Panc1 (cell line): ENCODE measurements around the gene EPHA3. TPM values are rescaled to one million over a fixed set of nuclear protein-coding genes. Genes with fewer than 3 reads are reported as not detected.

Source experiments
- ATAC-seq: fragments of 200-7000 bp; cut with Tn5 transposase; 2 replicates; pipeline ENCODE4 v1.9.1; 2020; ENCODE audit warnings: mild to moderate bottlenecking, moderate library complexity
- BruUV-seq: library from RNA; stranded (reverse); fragments of 400-500 nt; replicated peaks from 2 replicates; lab custom pipeline; 2021; lab: Mats Ljungman, UMichigan
- CTCF ChIA-PET: fragments of 300-600 bp; sonication (Branson Sonifier 250); formaldehyde crosslinking; loops from one replicate; lab custom pipeline; 2022; ENCODE audit warnings: antibody characterized with exemption; lab: Charles Lee
- POLR2A ChIA-PET: fragments of 300-600 bp; sonication (Branson Sonifier 250); formaldehyde crosslinking; loops from one replicate; lab custom pipeline; 2022; ENCODE audit warnings: antibody characterized with exemption; lab: Charles Lee
- DNase-seq: peaks from one replicate; pipeline ENCODE4 v3.0.0-alpha.2; 2010; ENCODE audit warnings: low read depth, low spot score
- H3K27ac ChIP-seq: 2 replicates; pipeline ENCODE4 v1.5.1; 2011; ENCODE audit warnings: mild to moderate bottlenecking, low read length, inconsistent platforms
- H3K27me3 ChIP-seq: fragments of 200-500 bp; sonication (Bioruptor generic); 2 replicates; pipeline ENCODE4 v1.6.0; 2014; ENCODE audit warnings: low read length, inconsistent platforms; ENCODE audit not compliant: control insufficient read depth, insufficient read depth
- H3K36me3 ChIP-seq: fragments of 200-500 bp; sonication (Bioruptor generic); 2 replicates; pipeline ENCODE4 v1.5.1; 2014; ENCODE audit warnings: inconsistent platforms, mild to moderate bottlenecking, low read length, moderate library complexity; ENCODE audit not compliant: control insufficient read depth, insufficient read depth
- H3K4me1 ChIP-seq: 2 replicates; pipeline ENCODE4 v1.5.1; 2011; ENCODE audit warnings: inconsistent platforms, mild to moderate bottlenecking, low read length, moderate library complexity; ENCODE audit not compliant: control insufficient read depth, insufficient read depth
- H3K4me3 ChIP-seq, 2 experiments: 2 replicates each; pipeline ENCODE4 v1.5.1; 2011 to 2012; ENCODE audit warnings: low read depth in 2 of 2, low read length in 2 of 2, mild to moderate bottlenecking in 2 of 2, inconsistent platforms in 1 of 2, moderate library complexity in 1 of 2
- H3K9me3 ChIP-seq: fragments of 200-500 bp; sonication (Bioruptor generic); 2 replicates; pipeline ENCODE4 v1.5.1; 2014; ENCODE audit warnings: low read depth, mild to moderate bottlenecking, inconsistent platforms, low read length, moderate library complexity; ENCODE audit not compliant: control insufficient read depth, insufficient read depth
- POLR2AphosphoS5 ChIP-seq: IDR thresholded peaks from 2 replicates; pipeline ENCODE4 v1.6.1; 2012; ENCODE audit warnings: mild to moderate bottlenecking, low read depth, low read length, moderate library complexity
- SIN3A ChIP-seq: IDR thresholded peaks from 2 replicates; pipeline ENCODE4 v1.6.1; 2012; ENCODE audit warnings: low read depth, mild to moderate bottlenecking, low read length, moderate library complexity, borderline replicate concordance; ENCODE audit not compliant: insufficient read depth
- TCF7L2 ChIP-seq: IDR thresholded peaks from 2 replicates; pipeline ENCODE4 v1.6.1; 2011; ENCODE audit warnings: mild to moderate bottlenecking, low read depth, low read length, inconsistent platforms
- in situ Hi-C: cut with HindIII; loops from 2 replicates; pipeline ENCODE4 v1.10.0; 2016; ENCODE audit warnings: low sequenced_read_pairs, low pct_unique_long_range_greater_than_20kb
- intact Hi-C: fragments of 100-400 bp; cut with micrococcal nuclease; formaldehyde crosslinking; loops from one replicate; pipeline ENCODE4 v1.10.0; 2022; ENCODE audit not compliant: unreplicated experiment
- total RNA-seq: library from RNA; stranded (reverse); gene quantifications from one replicate; pipeline ENCODE4 v1.2.1, GENCODE V29; 2021; ENCODE audit not compliant: unreplicated experiment
- TF ChIP-seq, protein P1 (sequence below): fragments of 450-650 bp; IDR thresholded peaks from 2 replicates; pipeline ENCODE4 v1.5.1; 2017; ENCODE audit warnings: mild to moderate bottlenecking
- TF ChIP-seq, protein P2 (sequence below), 2 experiments: IDR thresholded peaks; 2 replicates each; pipeline ENCODE4 v1.6.1; 2011 to 2012; ENCODE audit warnings: low read depth in 2 of 2, control low read depth in 1 of 2, low read length in 1 of 2, mild to moderate bottlenecking in 1 of 2, moderate library complexity in 1 of 2; ENCODE audit not compliant: insufficient read depth in 1 of 2

The EPHA3 gene
- total RNA-seq, 1 experiment from 2014 or later, result 0.05 TPM

DNA sequence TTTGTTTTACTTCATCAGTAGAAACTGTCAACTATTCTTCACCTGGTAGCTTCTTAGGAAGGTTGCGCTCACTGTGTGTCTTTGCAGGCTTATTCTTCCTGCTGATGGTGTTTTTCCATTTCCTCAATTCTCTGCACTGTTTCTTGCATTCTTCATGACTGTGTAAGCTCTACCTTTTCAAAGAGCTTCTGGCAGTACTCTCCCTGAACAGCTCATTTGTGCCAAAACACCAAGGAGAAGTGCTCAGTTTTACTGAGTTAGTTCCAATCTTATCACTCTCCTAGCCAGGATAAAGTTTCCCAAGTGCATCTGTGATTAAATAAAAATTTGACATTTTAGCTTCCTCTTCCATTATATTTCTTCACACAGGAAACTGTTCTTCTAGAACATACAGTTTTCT is 339.8 kb downstream of the EPHA3 start:
- intact Hi-C loops (no loop called here), in situ Hi-C loops (no loop called here)
- no peak overlapping the region for H3K4me3 ChIP-seq
- ChIA-PET POLR2A (no interaction called here), CTCF (no interaction called here)
- no TSS peak for BruUV-seq
- H3K27me3 ChIP-seq, result no peaks in the 10 kb centered on the region
- DNase-seq (no peak), ATAC-seq (no peak)
- H3K27ac ChIP-seq, result no peak overlapping the region
- no peaks in the 10 kb centered on the region for H3K9me3 ChIP-seq
- TF ChIP-seq, protein P1, sequence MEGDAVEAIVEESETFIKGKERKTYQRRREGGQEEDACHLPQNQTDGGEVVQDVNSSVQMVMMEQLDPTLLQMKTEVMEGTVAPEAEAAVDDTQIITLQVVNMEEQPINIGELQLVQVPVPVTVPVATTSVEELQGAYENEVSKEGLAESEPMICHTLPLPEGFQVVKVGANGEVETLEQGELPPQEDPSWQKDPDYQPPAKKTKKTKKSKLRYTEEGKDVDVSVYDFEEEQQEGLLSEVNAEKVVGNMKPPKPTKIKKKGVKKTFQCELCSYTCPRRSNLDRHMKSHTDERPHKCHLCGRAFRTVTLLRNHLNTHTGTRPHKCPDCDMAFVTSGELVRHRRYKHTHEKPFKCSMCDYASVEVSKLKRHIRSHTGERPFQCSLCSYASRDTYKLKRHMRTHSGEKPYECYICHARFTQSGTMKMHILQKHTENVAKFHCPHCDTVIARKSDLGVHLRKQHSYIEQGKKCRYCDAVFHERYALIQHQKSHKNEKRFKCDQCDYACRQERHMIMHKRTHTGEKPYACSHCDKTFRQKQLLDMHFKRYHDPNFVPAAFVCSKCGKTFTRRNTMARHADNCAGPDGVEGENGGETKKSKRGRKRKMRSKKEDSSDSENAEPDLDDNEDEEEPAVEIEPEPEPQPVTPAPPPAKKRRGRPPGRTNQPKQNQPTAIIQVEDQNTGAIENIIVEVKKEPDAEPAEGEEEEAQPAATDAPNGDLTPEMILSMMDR, result no peak
- TF ChIP-seq TCF7L2, result no peak
- no peak for TF ChIP-seq SIN3A
- TF ChIP-seq, protein P2, sequence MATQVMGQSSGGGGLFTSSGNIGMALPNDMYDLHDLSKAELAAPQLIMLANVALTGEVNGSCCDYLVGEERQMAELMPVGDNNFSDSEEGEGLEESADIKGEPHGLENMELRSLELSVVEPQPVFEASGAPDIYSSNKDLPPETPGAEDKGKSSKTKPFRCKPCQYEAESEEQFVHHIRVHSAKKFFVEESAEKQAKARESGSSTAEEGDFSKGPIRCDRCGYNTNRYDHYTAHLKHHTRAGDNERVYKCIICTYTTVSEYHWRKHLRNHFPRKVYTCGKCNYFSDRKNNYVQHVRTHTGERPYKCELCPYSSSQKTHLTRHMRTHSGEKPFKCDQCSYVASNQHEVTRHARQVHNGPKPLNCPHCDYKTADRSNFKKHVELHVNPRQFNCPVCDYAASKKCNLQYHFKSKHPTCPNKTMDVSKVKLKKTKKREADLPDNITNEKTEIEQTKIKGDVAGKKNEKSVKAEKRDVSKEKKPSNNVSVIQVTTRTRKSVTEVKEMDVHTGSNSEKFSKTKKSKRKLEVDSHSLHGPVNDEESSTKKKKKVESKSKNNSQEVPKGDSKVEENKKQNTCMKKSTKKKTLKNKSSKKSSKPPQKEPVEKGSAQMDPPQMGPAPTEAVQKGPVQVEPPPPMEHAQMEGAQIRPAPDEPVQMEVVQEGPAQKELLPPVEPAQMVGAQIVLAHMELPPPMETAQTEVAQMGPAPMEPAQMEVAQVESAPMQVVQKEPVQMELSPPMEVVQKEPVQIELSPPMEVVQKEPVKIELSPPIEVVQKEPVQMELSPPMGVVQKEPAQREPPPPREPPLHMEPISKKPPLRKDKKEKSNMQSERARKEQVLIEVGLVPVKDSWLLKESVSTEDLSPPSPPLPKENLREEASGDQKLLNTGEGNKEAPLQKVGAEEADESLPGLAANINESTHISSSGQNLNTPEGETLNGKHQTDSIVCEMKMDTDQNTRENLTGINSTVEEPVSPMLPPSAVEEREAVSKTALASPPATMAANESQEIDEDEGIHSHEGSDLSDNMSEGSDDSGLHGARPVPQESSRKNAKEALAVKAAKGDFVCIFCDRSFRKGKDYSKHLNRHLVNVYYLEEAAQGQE (IDR thresholded peaks at IDR 0.05; ENCODE audit: insufficient read depth in 1 of 2, low read depth in 2 of 2, low read length in 1 of 2), result no peak
- TF ChIP-seq POLR2AphosphoS5, result no peak
- no peaks in the 10 kb centered on the region for H3K4me1 ChIP-seq
- no peaks in the 10 kb centered on the region for H3K36me3 ChIP-seq

DNA sequence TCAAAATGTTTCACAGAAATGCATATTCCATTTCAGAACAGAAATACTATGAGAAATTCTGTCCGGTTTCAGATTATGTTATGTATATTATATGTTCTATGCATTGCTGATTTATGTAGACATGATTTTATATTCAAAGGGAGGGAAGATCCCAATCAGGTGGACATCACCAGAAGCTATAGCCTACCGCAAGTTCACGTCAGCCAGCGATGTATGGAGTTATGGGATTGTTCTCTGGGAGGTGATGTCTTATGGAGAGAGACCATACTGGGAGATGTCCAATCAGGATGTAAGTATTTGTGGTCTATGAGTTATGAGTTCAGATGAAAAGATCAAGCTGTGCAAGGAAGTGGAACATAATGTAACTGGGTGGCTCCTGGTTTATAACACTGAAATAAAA is 341.7 kb downstream of the EPHA3 start:
- Histone ChIP-seq H3K4me1 (no peaks in the 10 kb centered on the region), H3K27ac (no peak overlapping the region), H3K9me3 (no peaks in the 10 kb centered on the region), H3K36me3 (no peaks in the 10 kb centered on the region), H3K4me3 (no peak overlapping the region), H3K27me3 (no peaks in the 10 kb centered on the region)
- in situ Hi-C loops, result no loop called here
- TF ChIP-seq, protein P2 (IDR thresholded peaks at IDR 0.05; ENCODE audit: insufficient read depth in 1 of 2, low read depth in 2 of 2, low read length in 1 of 2), result no peak
- TF ChIP-seq, protein P1, result no peak
- TF ChIP-seq POLR2AphosphoS5, result no peak
- TF ChIP-seq TCF7L2, result no peak
- no peak for TF ChIP-seq SIN3A
- ChIA-PET CTCF (no interaction called here), POLR2A (no interaction called here)
- intact Hi-C loops, result no loop called here
- BruUV-seq, result no TSS peak
- DNase-seq (no peak), ATAC-seq (no peak)
